Heart right ventricle (tissue), 16 donors: ENCODE measurements around the gene UQCC2. TPM values are rescaled to one million over a fixed set of nuclear protein-coding genes. Genes with fewer than 3 reads are reported as not detected.

Experiments
- ATAC-seq, 8 donors: fragments of 200-7000 bp; cut with Tn5 transposase; one replicate each; pipeline ENCODE4 v1.9.1; 2020; ENCODE audit warnings: mild to moderate bottlenecking in 8 of 8, moderate library complexity in 8 of 8, moderate number of reproducible peaks in 1 of 8
- DNase-seq, 2 donors: peaks; one replicate each; pipeline ENCODE4 v3.0.0-alpha.2; 2020
- H3K27ac ChIP-seq, 10 donors: fragments of 200-600 bp; sonication (generic) in 2 of 10; one replicate each; pipeline versions ENCODE4 v1.5.0 to v1.8.0; 2020 to 2022; ENCODE audit warnings: mild to moderate bottlenecking in 3 of 10
- H3K27me3 ChIP-seq, 7 donors: fragments of 200-600 bp; one replicate each; pipeline ENCODE4 v1.8.0; 2021 to 2022; ENCODE audit warnings: mild to moderate bottlenecking in 2 of 7
- H3K36me3 ChIP-seq, 9 donors: fragments of 200-600 bp; sonication (generic) in 1 of 9; one replicate each; pipeline versions ENCODE4 v1.5.0 to v1.8.0; 2020 to 2022; ENCODE audit warnings: mild to moderate bottlenecking in 2 of 9
- H3K4me1 ChIP-seq, 9 donors: fragments of 200-600 bp; sonication (generic) in 1 of 9; one replicate each; pipeline versions ENCODE4 v1.5.0 to v1.8.0; 2020 to 2022; ENCODE audit warnings: mild to moderate bottlenecking in 4 of 9
- H3K4me3 ChIP-seq, 10 donors: fragments of 200-600 bp; sonication (generic) in 2 of 10; one replicate each; pipeline versions ENCODE4 v1.5.0 to v1.8.0; 2020 to 2022; ENCODE audit warnings: mild to moderate bottlenecking in 7 of 10, moderate library complexity in 2 of 10
- H3K9me3 ChIP-seq, 11 donors: fragments of 200-600 bp in 10 of 11; sonication (generic) in 2 of 11; one replicate each; pipeline versions ENCODE4 v1.5.0 to v1.8.0; 2013 to 2022; ENCODE audit warnings: mild to moderate bottlenecking in 2 of 11, control low read depth in 1 of 11, moderate library complexity in 1 of 11
- WGBS, 2 donors: extraction: QIAGEN DNeasy Blood & Tissue Kit; methylation state at CpG; one replicate each; pipeline ENCODE4 v1.1.7; 2013; ENCODE audit warnings: inconsistent platforms in 1 of 2; 5-methylcytosine and 5-hydroxymethylcytosine counted together
- intact Hi-C, 10 donors: fragments of 100-400 bp; cut with DNase I; formaldehyde crosslinking; loops; one replicate each; pipeline versions ENCODE4 v1.11.1 to v1.14.2; 2022
- polyA plus RNA-seq, 2 donors: library from polyadenylated mRNA; stranded (reverse); fragments of 200-250 nt; gene quantifications; one replicate each; pipeline ENCODE4 v1.2.3, GENCODE V29; 2013
- total RNA-seq, 10 donors: library from RNA; stranded (reverse); fragmentation: NEBNext Ultra II Directional in 3 of 10; extraction: Animal tissue kit (Norgen Biotek cat#: 25700) in 3 of 10; gene quantifications; one replicate each; pipeline versions ENCODE4 v1.2.1 to v1.2.4, GENCODE V29; 2021 to 2023
- TF ChIP-seq, protein P1 (sequence below), 9 donors: fragments of 200-600 bp; sonication (generic) in 2 of 9; IDR thresholded peaks; one replicate each; pipeline versions ENCODE4 v1.5.0 to v1.8.0; 2021 to 2022; ENCODE audit warnings: antibody characterized with exemption in 9 of 9, mild to moderate bottlenecking in 5 of 9, moderate library complexity in 1 of 9
- donor health status: Arrhythmogenic right ventricular cardiomyopathy.
- donor health status: ischemic (EF 13 %, LVEDD 7.1; RV severe dilation, severe dysfunction).
- donor health status: healthy with polysubstance abuse.
- donor health status: DM: no; HTN: yes; CAD: no.
- donor health status: DM: no; HTN: no; CAD: no.
- donor health status: ischemic (EF 25% LVEDD 6.9; RV normal size, moderate dysfunction).
- donor health status: ischemic (EF 25% LVEDD 5.7; RV mildly dilated, moderate dysfunction).
- donor health status: healthy.
- donor health status: DM: yes; HTN: yes; CAD: no.
- donor health status: Ischemic cardiomyopathy.
- donor health status: ischemic (EF 35%, LVEDD 5.7; RV mildly dilated, moderate dysfunction).
- donor health status: nonischemic (EF 11% LVEDD 7.7; RV severe dilation, severe dysfunction).
- donor health status: DM: yes; HTN: yes; CAD: no.
- donor health status: PGD.
- donor health status: ischemic (EF 29% LVEDD 5.4; RV normal size, mild dysfunction).
- donor health status: nonischemic (EF 23%, LVEDD 6.1; RV moderate dilation, normal function).

The UQCC2 gene
- total and polyA plus RNA-seq, 12 donors = 200 to 598 (median 245) TPM

DNA sequence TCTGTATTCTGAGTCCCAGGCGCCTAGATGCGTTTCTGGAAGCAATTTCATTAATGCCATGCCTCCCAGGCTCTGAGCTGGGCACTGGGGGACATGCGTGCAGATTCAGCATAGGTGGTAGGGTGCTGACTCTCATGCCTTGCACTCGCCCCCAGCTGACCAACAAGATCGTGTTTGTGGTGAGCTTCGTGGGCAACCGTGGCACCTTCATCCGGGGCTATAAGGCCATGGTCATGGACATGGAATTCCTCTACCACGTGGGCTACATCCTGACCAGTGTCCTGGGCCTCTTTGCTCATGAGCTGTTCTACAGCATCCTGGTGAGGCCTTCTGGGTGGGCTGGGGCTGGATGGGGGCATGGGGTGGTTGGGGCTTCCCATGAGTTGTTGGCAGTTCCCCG, 21.6 kb downstream of the UQCC2 start:
- Histone ChIP-seq H3K9me3 (no peaks in the 10 kb centered on the region), H3K27ac (no peak overlapping the region), H3K4me3 (no peak overlapping the region), H3K36me3 (peaks cover 0 to 91% (median 4%) of the 10 kb centered on the region in 9 donors), H3K4me1 (peaks cover 32 to 48% (median 37%) of the 10 kb centered on the region in 9 donors), H3K27me3 (no peaks in the 10 kb centered on the region)
- ATAC-seq (no peak), DNase-seq (no peak)
- WGBS, 2 donors = 94 to 95% methylated on average over 10 of the region's 10 CpGs
- TF ChIP-seq, protein P1, sequence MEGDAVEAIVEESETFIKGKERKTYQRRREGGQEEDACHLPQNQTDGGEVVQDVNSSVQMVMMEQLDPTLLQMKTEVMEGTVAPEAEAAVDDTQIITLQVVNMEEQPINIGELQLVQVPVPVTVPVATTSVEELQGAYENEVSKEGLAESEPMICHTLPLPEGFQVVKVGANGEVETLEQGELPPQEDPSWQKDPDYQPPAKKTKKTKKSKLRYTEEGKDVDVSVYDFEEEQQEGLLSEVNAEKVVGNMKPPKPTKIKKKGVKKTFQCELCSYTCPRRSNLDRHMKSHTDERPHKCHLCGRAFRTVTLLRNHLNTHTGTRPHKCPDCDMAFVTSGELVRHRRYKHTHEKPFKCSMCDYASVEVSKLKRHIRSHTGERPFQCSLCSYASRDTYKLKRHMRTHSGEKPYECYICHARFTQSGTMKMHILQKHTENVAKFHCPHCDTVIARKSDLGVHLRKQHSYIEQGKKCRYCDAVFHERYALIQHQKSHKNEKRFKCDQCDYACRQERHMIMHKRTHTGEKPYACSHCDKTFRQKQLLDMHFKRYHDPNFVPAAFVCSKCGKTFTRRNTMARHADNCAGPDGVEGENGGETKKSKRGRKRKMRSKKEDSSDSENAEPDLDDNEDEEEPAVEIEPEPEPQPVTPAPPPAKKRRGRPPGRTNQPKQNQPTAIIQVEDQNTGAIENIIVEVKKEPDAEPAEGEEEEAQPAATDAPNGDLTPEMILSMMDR (IDR thresholded peaks at IDR 0.05) = no peak
- intact Hi-C loops = loop anchor here in 2 of 10 donors (10.0 kb wide), 2 partner anchors 255 to 485 kb away; partner anchors contain the start of genes HSD17B8 (in 1 of the 2), RING1 (in 1 of the 2), RXRB (in 1 of the 2) and SLC39A7 (in 1 of the 2)

DNA sequence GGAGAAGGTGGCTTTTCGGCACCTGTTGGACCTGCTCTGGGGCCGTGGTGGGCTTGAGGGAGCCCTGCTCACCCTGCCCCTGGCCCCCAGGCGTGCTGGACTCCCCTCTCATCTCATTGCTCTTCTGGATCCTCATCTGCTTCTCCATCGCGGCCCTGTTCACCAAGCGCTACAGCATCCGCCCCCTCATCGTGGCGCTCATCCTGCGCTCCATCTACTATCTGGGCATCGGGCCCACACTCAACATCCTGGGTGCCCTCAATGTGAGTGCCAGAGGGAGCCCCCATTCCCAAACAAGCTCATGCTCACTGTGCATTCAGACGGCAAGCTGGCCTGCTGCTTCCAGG, 22.4 kb downstream of the UQCC2 start:
- Histone ChIP-seq H3K9me3 (no peaks in the 10 kb centered on the region), H3K4me1 (peaks cover 25 to 40% (median 30%) of the 10 kb centered on the region in 9 donors), H3K27me3 (no peaks in the 10 kb centered on the region), H3K27ac (no peak overlapping the region), H3K36me3 (peaks cover 0 to 96% (median 4%) of the 10 kb centered on the region in 9 donors), H3K4me3 (no peak overlapping the region)
- 80 to 98% methylated on average over 12 of the region's 12 CpGs for WGBS, 2 donors
- peak in 1 of 2 donors; percentile 6 for DNase-seq
- TF ChIP-seq, protein P1 (IDR thresholded peaks at IDR 0.05) = no peak
- ATAC-seq = no peak
- intact Hi-C loops = no loop called here

DNA sequence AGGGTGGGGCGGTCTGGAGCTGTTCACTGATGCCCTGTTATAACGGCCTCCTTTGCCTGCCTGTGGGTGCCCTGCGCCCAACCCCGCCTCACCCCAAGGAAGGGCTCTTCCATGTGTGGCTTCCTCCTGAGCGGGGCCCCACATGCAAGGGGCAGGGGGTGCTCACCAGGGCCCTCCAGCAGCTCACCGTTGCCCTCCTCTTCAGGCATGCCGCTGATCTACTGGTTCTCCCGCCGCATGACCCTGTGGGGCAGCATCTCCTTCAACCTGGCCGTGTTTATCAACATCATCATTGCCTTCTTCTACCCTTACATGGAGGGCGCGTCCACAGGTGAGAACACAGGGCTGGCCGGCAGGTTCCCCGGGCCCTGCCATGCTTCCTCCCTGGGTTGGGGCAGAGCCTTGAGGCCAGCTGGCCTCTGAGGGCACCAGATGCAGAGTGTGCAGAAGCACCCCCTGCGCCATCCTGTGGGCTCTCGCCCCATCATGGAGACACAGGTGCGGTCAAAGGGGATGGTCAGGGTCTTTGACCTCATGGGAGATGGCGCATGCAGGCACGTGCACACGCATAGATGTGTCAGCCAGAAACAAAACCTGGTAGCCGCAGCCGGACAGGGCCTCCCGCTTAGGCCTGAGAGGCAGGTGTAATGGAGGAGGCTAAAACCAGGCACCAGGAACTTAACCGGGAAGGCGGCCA, 22.9 kb downstream of the UQCC2 start:
- Histone ChIP-seq H3K36me3 (peaks cover 0 to 97% (median 6%) of the 10 kb centered on the region in 9 donors), H3K4me3 (no peak overlapping the region), H3K27ac (no peak overlapping the region), H3K27me3 (no peaks in the 10 kb centered on the region), H3K4me1 (peaks cover 20 to 35% (median 25%) of the 10 kb centered on the region in 9 donors), H3K9me3 (no peaks in the 10 kb centered on the region)
- intact Hi-C loops = no loop called here
- no peak for ATAC-seq
- DNase-seq = no peak
- TF ChIP-seq, protein P1 (IDR thresholded peaks at IDR 0.05) = no peak
- 93 to 97% methylated on average over 25 of the region's 25 CpGs for WGBS, 2 donors

DNA sequence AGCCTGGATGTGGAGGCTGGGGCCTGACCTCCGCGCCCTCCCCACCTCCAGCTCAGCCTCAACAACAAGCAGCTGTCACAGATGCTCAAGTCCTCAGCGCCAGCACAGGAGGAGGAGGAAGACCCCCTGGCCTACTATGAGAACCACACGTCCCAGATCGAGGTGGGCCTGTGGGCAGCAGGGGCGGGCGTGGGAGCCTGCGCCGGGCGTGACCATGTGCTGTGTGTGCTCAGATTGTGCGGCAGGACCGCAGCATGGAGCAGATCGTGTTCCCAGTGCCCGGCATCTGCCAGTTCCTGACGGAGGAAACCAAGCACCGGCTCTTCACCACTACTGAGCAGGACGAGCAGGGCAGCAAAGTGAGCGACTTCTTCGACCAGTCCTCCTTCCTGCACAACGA, 23.5 kb downstream of the UQCC2 start:
- H3K27ac ChIP-seq = no peak overlapping the region
- WGBS, 2 donors = 94 to 95% methylated on average over 17 to 20 of the region's 20 CpGs
- H3K27me3 ChIP-seq = no peaks in the 10 kb centered on the region
- H3K9me3 ChIP-seq = no peaks in the 10 kb centered on the region
- TF ChIP-seq, protein P1 (IDR thresholded peaks at IDR 0.05) = no peak
- H3K4me1 ChIP-seq = peaks cover 14 to 29% (median 19%) of the 10 kb centered on the region in 9 donors
- DNase-seq = no peak
- ATAC-seq = no peak
- intact Hi-C loops = no loop called here
- no peak overlapping the region for H3K4me3 ChIP-seq
- H3K36me3 ChIP-seq = peaks cover 0 to 97% (median 11%) of the 10 kb centered on the region in 9 donors
